GM18951 (cell line): ENCODE data around the gene CFAP74.

Source experiments
- POLR2A ChIP-seq: IDR thresholded peaks from 4 replicates; pipeline ENCODE4 v1.6.1; 2011; ENCODE audit warnings: mild to moderate bottlenecking; ENCODE audit not compliant: insufficient read length, insufficient read depth; ENCODE audit errors: extremely low read depth
- in situ Hi-C: fragments of 300-500 bp; cut with MboI; formaldehyde crosslinking; loops from one replicate; pipeline ENCODE4 v1.12.0; 2022; ENCODE audit warnings: low sequenced_read_pairs, mixed read lengths, inconsistent platforms; ENCODE audit not compliant: unreplicated experiment

Gene CFAP74

DNA sequence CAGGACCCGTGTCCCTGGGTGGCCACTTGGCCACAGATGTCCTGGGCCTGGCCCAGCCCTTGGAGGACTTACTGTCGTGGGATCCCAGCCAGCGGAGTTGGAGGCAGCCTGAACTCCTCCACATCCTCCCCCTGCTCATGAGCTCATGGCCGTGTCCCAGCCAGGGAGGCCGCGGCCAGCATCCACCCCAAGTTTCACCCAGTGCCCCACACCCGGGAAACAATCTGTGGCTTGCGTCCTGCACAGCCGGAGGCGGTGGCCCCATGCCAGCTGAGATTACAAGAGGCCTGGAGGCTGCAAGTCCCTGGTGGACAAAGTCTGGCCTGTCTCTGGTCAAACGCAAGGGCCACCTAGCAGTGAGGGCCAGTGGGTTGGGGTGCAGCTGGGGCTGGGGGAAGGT, 57.0 kb downstream of the CFAP74 start:
- TF ChIP-seq POLR2A: no peak

DNA sequence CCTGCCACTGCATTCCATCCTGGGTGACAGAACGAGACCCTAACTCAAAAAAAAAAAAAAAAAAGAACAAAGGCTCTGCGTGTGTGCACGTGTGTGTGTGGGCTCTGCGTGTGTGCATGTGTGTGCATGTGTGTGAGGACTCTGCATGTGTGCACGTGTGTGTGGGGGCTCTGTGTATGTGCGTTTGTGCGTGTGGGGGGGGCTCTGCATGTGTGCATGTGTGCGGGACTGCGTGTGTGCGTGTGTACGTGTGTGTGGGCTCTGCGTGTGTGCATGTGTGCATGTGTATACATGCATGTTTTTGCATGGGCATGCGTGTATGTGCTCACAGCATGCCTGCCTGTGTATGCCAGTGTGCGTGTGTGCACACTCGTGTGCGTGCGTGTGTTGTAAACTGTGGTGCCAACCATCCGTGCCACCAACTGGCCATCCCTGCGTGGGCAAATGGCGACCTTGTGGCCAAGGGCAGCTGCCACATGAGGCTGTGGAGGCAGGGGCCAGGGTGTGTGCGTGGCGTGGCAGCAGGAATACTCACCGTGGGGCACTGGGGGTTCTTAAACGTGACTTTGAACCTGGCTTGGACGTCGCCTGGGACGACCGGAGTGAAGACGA, 57.7 kb downstream of the CFAP74 start:
- TF ChIP-seq POLR2A: no peak
- in situ Hi-C loops: no loop called here

More for the DNA sequence above, 57.0 kb downstream of the CFAP74 start:
- in situ Hi-C loops: no loop called here

DNA sequence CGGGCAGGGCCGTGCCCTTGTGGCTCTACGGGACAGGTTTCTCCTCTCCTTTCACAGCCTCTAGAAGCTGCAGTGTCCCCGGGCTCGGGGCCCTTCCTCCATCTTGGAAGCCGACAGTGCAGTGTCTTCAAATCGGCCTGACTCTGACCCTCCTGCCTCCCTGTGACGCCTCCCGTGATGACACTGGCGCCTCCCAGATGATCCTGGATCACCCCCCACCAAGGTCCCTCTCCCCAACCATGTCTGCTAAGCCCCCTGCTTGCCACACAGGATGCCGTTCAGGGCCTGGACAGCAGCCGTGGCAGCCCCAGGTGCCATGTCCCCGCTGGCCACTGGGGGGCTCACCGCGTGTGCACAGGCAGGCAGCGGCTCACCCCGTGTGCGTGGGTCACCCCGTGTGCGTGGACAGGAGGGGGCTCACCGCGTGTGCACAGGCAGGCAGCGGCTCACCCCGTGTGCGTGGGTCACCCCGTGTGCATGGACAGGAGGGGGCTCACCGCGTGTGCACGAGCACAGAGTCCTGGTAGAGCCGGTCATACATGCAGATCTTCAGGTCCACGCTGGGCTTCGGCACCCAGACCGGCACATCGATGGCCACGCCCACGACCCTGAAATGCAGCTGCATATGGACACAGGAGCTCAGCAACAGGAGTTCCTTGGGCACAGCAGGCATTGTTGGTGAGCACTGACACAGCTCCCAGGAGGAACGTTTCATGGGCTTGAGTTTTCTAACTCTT, 59.6 kb downstream of the CFAP74 start:
- TF ChIP-seq POLR2A: no peak
- in situ Hi-C loops: no loop called here

DNA sequence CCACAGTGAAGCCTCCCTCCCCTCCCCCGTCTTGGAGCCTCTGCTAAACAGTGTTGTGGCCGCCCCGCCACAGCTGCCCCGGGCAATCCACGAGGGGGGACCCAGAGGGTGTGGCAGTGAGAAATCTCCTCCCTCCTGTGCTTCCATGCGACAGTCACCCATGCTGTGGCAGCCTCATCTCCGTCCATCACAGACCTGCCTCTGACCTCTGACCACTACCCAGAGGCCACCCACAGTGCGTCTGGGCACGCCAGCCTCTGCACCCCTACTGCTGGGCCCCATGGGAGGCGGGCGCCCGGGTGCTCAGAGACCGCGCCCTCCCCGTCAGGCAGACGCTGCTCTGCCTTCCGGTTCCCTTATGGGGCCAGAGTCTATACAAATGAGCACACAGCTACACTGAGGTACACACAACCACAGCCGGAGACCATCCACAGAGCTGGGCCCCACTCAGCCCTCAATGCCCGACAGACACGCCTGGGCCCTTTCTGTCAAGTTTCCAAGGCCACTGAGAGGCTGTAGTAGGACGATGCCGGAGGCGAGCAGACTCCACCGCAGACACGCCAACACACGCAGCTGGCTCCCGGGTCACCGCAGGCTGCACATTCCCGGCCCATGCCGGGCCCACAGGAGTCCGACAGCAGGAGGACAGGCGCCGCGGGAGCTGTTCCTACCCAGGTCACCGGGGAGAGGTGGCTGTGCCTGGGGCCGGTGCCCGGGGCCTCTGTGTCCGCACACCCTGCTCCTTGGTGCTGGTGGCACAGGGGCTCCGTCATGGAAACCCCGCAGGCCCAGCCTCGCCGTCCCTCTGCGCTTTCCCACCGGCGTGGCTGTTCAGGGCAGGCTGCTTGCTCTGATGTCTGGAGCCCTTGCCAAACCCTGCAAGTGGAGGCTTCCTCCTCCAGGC, 60.6 kb downstream of the CFAP74 start:
- in situ Hi-C loops: no loop called here
- no peak for TF ChIP-seq POLR2A

DNA sequence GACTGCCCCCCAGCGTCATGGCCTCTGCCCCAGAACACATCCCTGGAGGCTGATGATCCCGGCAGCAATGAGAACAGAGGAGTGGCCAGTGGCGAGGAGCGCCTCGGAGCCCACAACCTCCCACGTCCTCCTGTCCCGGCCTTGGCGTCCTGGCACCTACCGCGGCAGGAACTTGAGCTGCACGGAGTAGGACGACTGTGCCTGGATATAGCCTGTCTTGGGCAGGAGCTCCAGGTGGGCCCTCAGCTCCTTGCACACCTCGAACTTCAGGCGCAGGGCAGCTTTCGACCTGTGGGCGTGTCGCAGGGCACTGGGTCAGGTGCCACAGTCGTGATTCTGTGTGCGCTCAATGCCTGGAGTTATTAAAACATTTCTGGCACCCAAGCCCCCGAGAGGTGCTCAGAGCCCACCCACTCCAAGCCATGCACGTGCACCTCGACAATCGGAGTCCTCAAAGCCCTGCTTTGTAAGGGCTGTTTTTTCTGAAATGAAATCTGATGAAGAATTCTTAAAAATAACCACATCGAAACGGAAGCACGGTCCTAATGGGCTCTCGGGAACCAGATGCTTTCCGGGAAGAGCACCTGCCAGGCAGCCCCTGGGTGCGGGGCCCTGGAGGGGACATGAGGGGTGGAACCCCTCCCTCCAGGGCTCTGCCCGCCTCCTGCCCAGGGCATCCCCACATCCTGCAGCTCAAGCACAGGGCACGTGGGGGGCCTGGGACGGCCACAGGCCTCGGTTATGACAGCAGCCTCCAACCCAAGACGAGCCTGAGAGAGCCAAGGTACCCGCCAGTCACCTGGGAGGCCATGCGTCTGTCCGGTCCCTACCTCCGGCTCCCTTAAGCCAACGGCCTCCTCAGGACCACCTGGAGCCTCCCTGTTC, 61.5 kb downstream of the CFAP74 start:
- in situ Hi-C loops: no loop called here
- TF ChIP-seq POLR2A: no peak

DNA sequence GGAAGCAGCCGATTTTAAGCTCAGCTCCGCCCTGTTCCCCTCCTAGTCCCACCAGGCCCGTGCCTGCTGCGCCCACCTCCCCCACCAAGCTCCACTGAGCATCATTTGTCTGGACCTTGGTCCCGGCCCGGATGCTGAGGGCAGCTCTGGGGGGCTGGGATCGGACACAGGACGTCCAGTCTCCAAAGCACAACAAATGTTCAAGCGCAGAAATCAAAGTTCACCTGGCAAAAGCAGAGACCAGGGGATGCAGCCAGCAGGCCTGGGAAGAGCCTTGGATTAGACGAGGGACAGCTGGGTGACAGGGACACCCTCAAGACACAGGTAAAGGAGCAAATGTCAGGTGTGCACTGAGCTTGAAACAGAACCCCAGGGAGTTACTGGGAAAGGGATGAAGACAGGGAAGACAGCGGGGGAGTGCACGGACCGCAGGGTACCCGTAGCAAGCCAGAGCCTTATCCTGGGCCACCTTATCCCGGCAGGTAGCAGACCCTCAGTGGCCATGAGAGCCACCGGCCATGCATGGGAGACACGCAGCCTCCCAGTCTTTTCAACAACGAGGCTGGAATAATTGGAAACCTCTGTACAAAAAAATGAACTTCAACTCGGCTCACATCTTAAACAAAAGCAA, 62.3 kb downstream of the CFAP74 start:
- TF ChIP-seq POLR2A: no peak
- in situ Hi-C loops: no loop called here

DNA sequence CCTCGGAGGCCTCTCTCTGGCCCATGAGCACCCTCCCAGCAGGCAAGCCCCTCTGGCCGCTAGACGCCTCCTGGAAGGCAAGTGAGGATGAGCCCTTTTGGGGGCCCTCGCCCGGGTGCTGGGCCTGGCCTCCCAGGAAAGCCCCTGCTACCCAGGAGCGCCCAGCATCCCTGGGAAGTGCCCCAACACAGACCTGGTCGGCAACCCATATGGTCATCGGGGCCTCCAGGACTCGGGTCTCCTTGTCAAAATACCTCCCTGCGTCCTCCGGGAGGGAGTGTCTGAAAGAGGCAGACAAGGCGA, 63.5 kb downstream of the CFAP74 start:
- TF ChIP-seq POLR2A: no peak
- in situ Hi-C loops: no loop called here

DNA sequence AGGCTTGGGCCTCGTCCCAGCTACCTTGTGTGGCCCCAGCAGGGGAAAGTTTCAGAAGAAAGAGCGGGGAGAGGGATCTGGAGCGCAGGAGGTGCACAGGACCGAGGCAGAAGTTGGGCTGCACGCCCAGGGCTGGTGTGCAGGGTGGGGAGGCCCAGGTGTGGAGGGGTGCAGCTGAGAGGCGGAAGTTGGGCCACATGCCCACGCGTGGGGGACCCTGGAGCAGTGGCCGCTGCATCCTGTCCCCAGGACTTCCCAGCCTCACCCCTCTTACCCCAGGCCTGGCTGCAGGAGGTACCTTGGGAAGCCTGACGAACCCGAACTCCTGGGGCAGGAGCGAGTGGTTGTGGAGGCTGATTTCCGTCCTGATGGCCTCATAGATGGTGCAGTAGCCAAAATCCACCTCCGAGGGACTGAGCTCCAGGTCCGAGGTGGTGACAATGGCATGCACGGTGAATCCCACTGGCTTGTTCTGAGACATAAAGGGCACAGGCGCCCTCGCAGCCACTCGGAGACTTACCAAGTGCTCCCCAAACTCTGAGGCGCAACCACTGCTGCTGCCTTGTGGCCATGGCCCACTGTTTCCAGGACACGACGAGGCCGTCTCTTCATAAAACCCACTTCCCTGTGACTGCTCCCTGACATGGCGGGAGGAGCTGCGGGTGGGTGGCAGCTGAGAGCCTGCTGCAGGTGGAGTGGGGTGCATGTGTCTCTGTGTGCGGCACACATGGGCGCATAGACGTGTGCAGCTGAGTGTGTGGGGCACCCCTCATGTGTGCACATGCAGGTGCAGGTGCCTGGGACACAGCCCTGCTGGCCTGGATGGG, 64.1 kb downstream of the CFAP74 start:
- TF ChIP-seq POLR2A: no peak
- in situ Hi-C loops: no loop called here

DNA sequence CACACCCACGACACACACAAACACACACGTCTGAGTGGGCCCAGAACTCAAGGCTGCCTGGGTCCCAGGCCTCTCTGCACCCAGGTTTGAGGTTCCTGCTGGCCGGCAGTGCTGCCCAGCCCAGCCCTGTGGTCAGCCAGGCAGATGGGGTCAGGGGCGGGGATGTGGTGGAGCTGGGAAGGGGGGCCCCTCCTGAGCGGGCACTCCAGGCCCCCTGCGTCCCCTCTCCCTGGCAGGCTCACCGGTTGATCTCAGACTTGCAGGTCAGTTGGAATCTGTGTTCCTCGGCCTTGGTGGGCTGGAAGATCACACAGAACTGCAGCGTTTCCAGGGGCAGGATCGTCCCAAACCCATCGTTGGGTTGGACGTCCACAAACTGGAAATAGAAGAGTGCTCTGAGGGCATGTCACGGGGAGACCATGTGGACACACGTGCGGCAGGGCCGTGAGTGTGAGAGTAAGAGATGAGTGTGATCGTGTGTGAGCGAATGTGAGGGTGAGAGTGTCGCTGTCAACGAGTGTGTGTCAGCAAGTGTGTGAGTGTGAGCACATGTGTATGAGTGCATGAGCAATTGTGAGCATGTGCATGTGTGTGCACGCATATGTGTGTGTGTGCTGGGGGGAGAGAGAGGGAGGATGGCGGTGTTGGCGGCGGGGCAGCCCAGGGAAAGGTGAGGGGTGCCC, 64.8 kb downstream of the CFAP74 start:
- no peak for TF ChIP-seq POLR2A
- in situ Hi-C loops: no loop called here

DNA sequence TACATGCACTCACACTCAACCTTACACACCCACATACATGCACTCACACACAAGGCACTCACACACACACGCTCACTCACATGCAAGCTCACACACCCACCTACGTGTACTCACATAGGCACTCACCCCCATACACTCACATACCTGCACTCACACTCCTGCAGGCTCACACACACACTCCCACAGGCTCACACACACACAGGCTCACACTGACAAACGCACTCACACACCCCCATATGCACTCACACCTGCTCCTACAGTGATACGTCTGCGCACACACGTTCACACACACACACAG, 65.4 kb downstream of the CFAP74 start:
- in situ Hi-C loops: no loop called here
- TF ChIP-seq POLR2A: no peak

DNA sequence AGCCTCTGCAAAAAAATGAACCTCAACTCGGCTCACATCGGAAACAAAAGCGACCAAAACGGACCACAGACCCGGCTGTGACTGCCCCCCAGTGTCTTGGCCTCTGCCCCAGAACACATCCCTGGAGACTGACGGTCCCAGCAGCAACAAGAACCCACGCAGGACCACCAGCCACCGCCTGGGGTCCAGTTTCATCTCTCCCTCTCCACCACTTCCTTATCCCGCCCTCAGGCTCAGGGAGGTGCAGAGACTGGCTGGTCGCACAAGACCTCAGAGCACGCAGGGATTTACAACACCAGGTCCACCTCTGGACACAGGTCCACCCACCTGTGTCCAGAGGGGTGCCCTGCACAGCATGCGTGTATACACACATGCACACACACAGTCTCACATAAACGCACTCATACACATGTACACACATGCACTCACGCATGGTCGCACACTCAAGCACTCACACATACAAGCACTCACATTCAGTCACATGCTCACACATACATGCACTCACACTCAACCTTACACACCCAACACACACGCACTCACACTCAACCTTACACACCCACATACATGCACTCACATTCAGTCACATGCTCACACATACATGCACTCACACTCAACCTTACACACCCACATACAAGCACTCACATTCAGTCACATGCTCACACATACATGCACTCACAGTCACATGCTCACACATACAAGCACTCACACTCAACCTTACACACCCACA, 65.9 kb downstream of the CFAP74 start:
- in situ Hi-C loops: no loop called here
- no peak for TF ChIP-seq POLR2A
